Parathyroid adenoma (tissue), 2 donors: ENCODE data around the gene RFX2.

Source experiments
- H2AFZ ChIP-seq: fragments of 300-600 bp; sonication (generic); one replicate; pipeline ENCODE4 v1.7.0; 2017; ENCODE audit warnings: antibody characterized with exemption, mild to moderate bottlenecking
- H3K27ac ChIP-seq: fragments of 300-600 bp; sonication (generic); one replicate; pipeline ENCODE4 v1.7.0; 2017
- H3K27me3 ChIP-seq: fragments of 300-600 bp; sonication (generic); one replicate; pipeline ENCODE4 v1.7.0; 2017; ENCODE audit warnings: low read length; ENCODE audit not compliant: control insufficient read depth, insufficient read depth
- H3K36me3 ChIP-seq: fragments of 300-600 bp; sonication (generic); one replicate; pipeline ENCODE4 v1.7.0; 2017; ENCODE audit warnings: low read length; ENCODE audit not compliant: control insufficient read depth, insufficient read depth
- H3K4me1 ChIP-seq: fragments of 300-600 bp; sonication (generic); one replicate; pipeline ENCODE4 v1.7.0; 2017; ENCODE audit warnings: control low read depth
- H3K4me2 ChIP-seq: fragments of 300-600 bp; sonication (generic); one replicate; pipeline ENCODE4 v1.7.0; 2017; ENCODE audit warnings: low read length
- H3K4me3 ChIP-seq: fragments of 300-600 bp; sonication (generic); one replicate; pipeline ENCODE4 v1.7.0; 2017; ENCODE audit warnings: low read depth, low read length
- H3K79me2 ChIP-seq: fragments of 300-600 bp; sonication (generic); one replicate; pipeline ENCODE4 v1.7.0; 2017; ENCODE audit warnings: control low read depth
- H3K9ac ChIP-seq: fragments of 300-600 bp; sonication (generic); one replicate; pipeline ENCODE4 v1.7.0; 2017; ENCODE audit warnings: mild to moderate bottlenecking
- H3K9me3 ChIP-seq: fragments of 300-600 bp; sonication (generic); one replicate; pipeline ENCODE4 v1.7.0; 2017; ENCODE audit warnings: low read length; ENCODE audit not compliant: control insufficient read depth
- TF ChIP-seq, protein P1 (sequence below): fragments of 300-600 bp; sonication (generic); IDR thresholded peaks from one replicate; pipeline ENCODE4 v1.7.0; 2017; ENCODE audit warnings: antibody characterized with exemption, mild to moderate bottlenecking
- donor health status: primary hyperparathyroidism.

The RFX2 gene

DNA sequence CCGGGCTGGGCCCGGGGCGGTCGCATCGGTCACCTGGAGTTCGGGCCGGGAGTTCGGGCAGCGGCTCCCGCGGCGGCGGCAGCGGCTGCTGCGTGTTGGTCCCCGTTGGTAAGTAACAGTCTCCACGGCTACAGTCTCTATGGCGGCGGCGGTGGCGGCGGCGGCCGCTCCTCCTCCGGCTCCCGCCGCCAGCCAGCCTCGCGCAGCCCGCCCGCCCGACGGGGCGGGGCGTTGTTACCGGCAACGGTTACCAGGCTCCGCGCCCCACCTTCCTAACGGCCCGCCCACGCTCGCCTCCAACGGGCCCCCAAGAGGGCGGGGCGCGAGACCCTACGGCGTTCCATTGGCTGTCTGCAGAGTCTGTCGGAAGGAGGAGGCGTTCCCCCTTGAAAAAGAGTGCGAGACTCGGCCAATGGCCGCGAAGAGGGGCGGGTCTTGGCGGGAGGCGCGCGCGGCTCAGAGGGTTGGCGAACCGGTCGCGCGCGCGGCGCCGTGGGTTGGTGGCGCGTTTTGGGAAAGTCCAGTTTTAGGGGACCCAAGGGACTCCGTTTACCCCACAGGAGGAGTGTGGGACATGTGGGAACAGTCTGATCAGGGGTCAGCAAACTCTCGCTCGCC is at the start of gene RFX2:
Gene RFX2 (minus strand): TSS at position 141 of the 618 bp plus-strand sequence. CDS start 63,004 bp downstream, outside the sequence.
- Histone ChIP-seq H3K9me3 (no peaks in the 10 kb centered on the region), H3K36me3 (no peaks in the 10 kb centered on the region), H3K79me2 (no peaks in the 10 kb centered on the region), H3K4me2 (peak within 1 kb of the TSS; percentile 96), H3K27me3 (no peaks in the 10 kb centered on the region), H3K9ac (peak within 1 kb of the TSS; percentile 40), H3K27ac (no peak within 1 kb of the TSS), H3K4me3 (peak within 1 kb of the TSS; percentile 66), H2AFZ (peak within 1 kb of the TSS; percentile 96), H3K4me1 (peaks cover 9% of the 10 kb centered on the region)
- TF ChIP-seq, protein P1, sequence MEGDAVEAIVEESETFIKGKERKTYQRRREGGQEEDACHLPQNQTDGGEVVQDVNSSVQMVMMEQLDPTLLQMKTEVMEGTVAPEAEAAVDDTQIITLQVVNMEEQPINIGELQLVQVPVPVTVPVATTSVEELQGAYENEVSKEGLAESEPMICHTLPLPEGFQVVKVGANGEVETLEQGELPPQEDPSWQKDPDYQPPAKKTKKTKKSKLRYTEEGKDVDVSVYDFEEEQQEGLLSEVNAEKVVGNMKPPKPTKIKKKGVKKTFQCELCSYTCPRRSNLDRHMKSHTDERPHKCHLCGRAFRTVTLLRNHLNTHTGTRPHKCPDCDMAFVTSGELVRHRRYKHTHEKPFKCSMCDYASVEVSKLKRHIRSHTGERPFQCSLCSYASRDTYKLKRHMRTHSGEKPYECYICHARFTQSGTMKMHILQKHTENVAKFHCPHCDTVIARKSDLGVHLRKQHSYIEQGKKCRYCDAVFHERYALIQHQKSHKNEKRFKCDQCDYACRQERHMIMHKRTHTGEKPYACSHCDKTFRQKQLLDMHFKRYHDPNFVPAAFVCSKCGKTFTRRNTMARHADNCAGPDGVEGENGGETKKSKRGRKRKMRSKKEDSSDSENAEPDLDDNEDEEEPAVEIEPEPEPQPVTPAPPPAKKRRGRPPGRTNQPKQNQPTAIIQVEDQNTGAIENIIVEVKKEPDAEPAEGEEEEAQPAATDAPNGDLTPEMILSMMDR = no peak

- no peaks in the 10 kb centered on the region for H3K4me1 ChIP-seq
- no peaks in the 10 kb centered on the region for H3K79me2 ChIP-seq
- no peaks in the 10 kb centered on the region for H3K9me3 ChIP-seq
- H2AFZ ChIP-seq = no peak overlapping the region
- H3K27ac ChIP-seq = no peak overlapping the region
- no peaks in the 10 kb centered on the region for H3K27me3 ChIP-seq
- H3K4me2 ChIP-seq = no peak overlapping the region
- TF ChIP-seq, protein P1 = no peak
- H3K9ac ChIP-seq = no peak overlapping the region
- no peaks in the 10 kb centered on the region for H3K36me3 ChIP-seq
- no peak overlapping the region for H3K4me3 ChIP-seq
Observed at GRCh38 chr19:6156033-6156432, 45.7 kb upstream of the RFX2 start.

DNA sequence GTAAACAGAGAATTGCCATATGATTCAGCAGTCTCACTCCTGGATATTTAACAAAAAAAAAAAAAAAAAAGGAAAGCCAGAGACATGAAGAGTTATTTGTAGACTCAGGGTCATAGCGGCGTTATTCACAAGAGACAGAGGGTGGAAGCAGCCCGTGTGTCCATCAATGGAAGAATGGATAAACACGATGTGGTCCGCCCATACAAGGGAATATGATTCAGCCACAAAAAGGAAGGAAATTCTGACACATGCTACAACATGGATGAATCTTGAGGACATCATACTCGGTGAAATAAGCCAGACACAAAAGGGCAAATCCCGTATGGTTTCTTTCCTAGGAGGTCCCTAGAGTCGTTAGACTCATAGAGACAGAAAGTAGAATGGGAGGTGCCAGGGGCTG is 40.0 kb upstream of the RFX2 start:
- no peaks in the 10 kb centered on the region for H3K36me3 ChIP-seq
- no peaks in the 10 kb centered on the region for H3K9me3 ChIP-seq
- H3K4me1 ChIP-seq = no peaks in the 10 kb centered on the region
- no peak overlapping the region for H3K4me3 ChIP-seq
- no peak overlapping the region for H3K4me2 ChIP-seq
- no peaks in the 10 kb centered on the region for H3K27me3 ChIP-seq
- no peak overlapping the region for H3K9ac ChIP-seq
- H3K79me2 ChIP-seq = no peaks in the 10 kb centered on the region
- no peak overlapping the region for H3K27ac ChIP-seq
- TF ChIP-seq, protein P1 = no peak
- H2AFZ ChIP-seq = no peak overlapping the region

DNA sequence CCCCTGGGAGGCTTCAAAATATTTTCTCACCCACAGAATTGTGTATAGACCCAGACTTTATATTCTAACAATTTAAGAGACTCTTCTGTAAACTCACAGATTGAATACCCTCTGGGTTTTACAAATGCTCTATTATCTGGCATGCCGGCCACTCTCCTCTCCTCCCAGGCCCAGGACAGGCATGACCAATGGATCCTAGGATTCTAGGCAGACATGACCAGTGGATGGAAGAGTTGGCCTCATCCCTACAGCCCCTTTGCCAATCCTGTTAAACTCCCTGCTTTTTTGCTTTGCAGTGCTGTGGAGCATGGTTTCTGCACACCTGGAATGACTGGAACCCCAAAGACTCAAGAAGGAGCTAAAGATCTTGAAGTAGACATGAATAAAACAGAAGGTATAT is 30.9 kb upstream of the RFX2 start:
- TF ChIP-seq, protein P1 = no peak
- Histone ChIP-seq H3K36me3 (no peaks in the 10 kb centered on the region), H3K4me1 (no peaks in the 10 kb centered on the region), H3K9me3 (no peaks in the 10 kb centered on the region), H2AFZ (no peak overlapping the region), H3K79me2 (no peaks in the 10 kb centered on the region), H3K9ac (no peak overlapping the region), H3K27me3 (no peaks in the 10 kb centered on the region), H3K27ac (no peak overlapping the region), H3K4me3 (no peak overlapping the region), H3K4me2 (no peak overlapping the region)

GRCh38 chr19:6138511-6138910 is 28.2 kb upstream of the RFX2 start:
- Histone ChIP-seq H3K27me3 (no peaks in the 10 kb centered on the region), H2AFZ (no peak overlapping the region), H3K4me1 (no peaks in the 10 kb centered on the region), H3K36me3 (no peaks in the 10 kb centered on the region), H3K4me2 (no peak overlapping the region), H3K4me3 (no peak overlapping the region), H3K9me3 (no peaks in the 10 kb centered on the region), H3K27ac (no peak overlapping the region), H3K9ac (no peak overlapping the region), H3K79me2 (no peaks in the 10 kb centered on the region)
- TF ChIP-seq, protein P1 = no peak
